A549 treated with GW870086 at 1 μM for 4 hours (cell line): ENCODE data around the gene CTXND1. TPM values are rescaled to one million over a fixed set of nuclear protein-coding genes. Genes with fewer than 3 reads are reported as not detected.

Experiments
- total RNA-seq: library from RNA; stranded (reverse); fragments of 200-300 nt; extraction: Qiagen RNA extraction; gene quantifications from 5 replicates; pipeline ENCODE4 v1.2.3, GENCODE V29; 2022; ENCODE audit warnings: low read depth

Gene CTXND1
- total RNA-seq: 0.01 to 0.02 TPM (median 0.02 TPM) in 3 of 5 replicates, not detected in the others

GRCh38 chr15:80252121-80252518 lies at the start of gene CTXND1:
Gene CTXND1, minus strand, starts transcription at chr15:80252213. Its CDS starts 50,264 bp downstream, at chr15:80201949.

GRCh38 chr15:80152896-80153876 lies 98.8 kb downstream of the CTXND1 start, which contains the start of gene FAH:
Gene FAH, plus strand, starts transcription at chr15:80152999. Its CDS starts 56 bp downstream, at chr15:80153055.

Other genes starting within 250 kb of the CTXND1 start
- gene ZFAND6, start 192.5 kb downstream of the CTXND1 start, total RNA-seq: 93.2 to 116 TPM (median 102 TPM) in 5 replicates
- gene FAH, start 99.2 kb downstream of the CTXND1 start, total RNA-seq: 31.1 to 43.7 TPM (median 32.3 TPM) in 5 replicates
- 13.6 to 18.5 TPM (median 16.2 TPM) in 5 replicates for gene ARNT2, start 152.2 kb upstream of the CTXND1 start, total RNA-seq